ENCODE data around the gene PHLDA2. TPM values are rescaled to one million over a fixed set of nuclear protein-coding genes. Genes with fewer than 3 reads are reported as not detected.

Gene PHLDA2
- total RNA-seq, 6 donors from 2014 or later = 8.6 to 38.9 (median 21.0) TPM; not detected in 1

DNA sequence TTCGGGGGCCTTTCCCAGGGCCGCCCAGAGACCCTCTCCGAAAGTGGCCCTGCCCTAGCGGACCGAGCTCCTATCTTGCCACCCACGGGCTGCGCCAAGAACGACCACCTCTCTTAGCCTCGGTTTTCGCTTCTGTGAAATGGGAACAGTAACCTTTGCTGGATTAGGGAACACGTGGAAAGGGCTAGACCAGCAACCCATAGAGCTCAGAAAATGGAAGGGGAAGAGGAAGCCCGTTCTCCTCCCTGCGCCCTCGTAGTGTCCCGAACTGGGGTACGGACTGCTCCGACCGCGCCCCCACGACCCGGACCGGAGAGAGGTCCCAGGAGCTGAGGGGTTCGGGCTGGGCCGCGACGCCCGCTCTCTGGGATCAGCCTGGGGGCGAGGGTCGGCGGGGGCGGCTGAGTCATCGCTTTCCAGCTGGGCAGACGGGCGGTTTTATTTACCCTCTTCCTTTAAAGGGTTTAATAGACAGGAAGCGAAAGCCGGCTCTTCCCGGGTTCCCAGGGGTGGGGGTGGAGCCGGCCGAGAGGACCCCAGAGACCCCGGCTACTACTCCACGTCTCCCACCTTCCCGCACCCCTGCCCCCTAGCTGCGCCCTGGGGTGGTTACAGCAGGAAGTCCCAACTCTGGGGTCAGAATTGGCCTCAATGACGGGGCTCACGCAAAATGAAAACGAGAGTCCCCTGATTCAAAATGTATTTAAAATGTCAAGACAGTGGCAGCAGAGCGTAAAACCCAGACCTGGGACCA, 907 bp upstream of the PHLDA2 start:
- peak; percentile 55 to 91 for DNase-seq
- WGBS, 2 donors = 4 to 6% methylated on average over 27 to 46 of the region's 47 CpGs

GRCh38 chr11:2929531-2929949, 320 bp upstream of the PHLDA2 start:
- 7% methylated on average over 2 of the region's 48 CpGs; no CpG with 5 or more reads in 1 of the 2 donors for WGBS, 2 donors
- TF ChIP-seq EP300 (IDR thresholded peaks at IDR 0.05) (no peak), POLR2A (IDR thresholded peaks at IDR 0.05) (peak in 1 of 4 donors; percentile 28)
- Histone ChIP-seq H3K4me3 (peak overlapping the region; percentile 4 to 65 (median 62)), H3K36me3 (no peaks in the 10 kb centered on the region), H3K27ac (peak overlapping the region; percentile 54 to 85 (median 75)), H3K27me3 (peaks cover 0 to 13% (median 0%) of the 10 kb centered on the region in 4 donors), H3K4me1 (peaks cover 29 to 52% (median 35%) of the 10 kb centered on the region in 4 donors), H3K9me3 (no peaks in the 10 kb centered on the region)
- DNase-seq (peak; percentile 84 to 93), ATAC-seq (ENCODE audit: low FRiP score in 2 of 2) (peak; percentile 40 to 78)

More for the DNA sequence above, 907 bp upstream of the PHLDA2 start:
- Histone ChIP-seq H3K36me3 (no peaks in the 10 kb centered on the region), H3K4me3 (peak overlapping the region; percentile 4 to 65 (median 62)), H3K27ac (peak overlapping the region; percentile 54 to 85 (median 75)), H3K27me3 (peaks cover 0 to 13% (median 0%) of the 10 kb centered on the region in 4 donors), H3K4me1 (peaks cover 29 to 52% (median 35%) of the 10 kb centered on the region in 4 donors), H3K9me3 (no peaks in the 10 kb centered on the region)
- TF ChIP-seq, protein P1, sequence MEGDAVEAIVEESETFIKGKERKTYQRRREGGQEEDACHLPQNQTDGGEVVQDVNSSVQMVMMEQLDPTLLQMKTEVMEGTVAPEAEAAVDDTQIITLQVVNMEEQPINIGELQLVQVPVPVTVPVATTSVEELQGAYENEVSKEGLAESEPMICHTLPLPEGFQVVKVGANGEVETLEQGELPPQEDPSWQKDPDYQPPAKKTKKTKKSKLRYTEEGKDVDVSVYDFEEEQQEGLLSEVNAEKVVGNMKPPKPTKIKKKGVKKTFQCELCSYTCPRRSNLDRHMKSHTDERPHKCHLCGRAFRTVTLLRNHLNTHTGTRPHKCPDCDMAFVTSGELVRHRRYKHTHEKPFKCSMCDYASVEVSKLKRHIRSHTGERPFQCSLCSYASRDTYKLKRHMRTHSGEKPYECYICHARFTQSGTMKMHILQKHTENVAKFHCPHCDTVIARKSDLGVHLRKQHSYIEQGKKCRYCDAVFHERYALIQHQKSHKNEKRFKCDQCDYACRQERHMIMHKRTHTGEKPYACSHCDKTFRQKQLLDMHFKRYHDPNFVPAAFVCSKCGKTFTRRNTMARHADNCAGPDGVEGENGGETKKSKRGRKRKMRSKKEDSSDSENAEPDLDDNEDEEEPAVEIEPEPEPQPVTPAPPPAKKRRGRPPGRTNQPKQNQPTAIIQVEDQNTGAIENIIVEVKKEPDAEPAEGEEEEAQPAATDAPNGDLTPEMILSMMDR (IDR thresholded peaks at IDR 0.05) = no peak
- ATAC-seq (ENCODE audit: low FRiP score in 2 of 2) = peak; percentile 9 to 25

DNA sequence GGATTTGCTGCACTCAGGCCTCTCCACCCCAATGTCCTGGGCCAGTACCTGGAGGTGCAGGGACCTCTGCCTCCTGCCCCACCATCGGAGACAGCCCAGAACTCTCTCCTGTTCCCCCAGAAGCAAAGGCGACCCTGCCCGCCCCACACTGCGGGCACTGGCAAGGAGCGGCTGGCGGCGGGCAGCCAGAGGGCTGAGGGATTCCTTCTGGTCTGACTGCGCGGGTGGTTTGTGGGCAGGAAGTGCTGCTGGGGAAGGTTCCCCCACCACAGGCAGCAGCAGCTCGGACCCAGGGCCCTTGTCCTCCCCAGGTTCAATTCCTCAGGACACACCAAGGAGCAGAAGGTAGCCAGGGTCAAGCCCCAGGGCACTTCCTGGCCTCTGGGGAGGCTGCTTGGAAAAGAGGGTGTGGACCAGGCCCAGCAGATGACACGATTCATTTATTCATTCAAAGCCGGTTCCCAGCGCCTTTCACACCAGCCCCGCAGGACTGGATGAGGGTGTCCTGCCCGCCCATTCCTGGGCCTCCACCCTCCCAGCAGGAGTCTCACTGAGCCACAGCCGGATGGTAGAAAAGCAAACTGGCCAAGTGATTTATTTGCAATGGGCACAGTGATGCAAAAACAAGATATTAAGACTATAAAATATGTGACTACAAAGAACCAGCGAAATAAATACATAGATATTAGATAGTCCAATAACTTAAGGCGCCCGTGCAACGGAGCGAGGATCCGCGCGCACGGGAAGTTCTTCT, 1.2 kb downstream of the PHLDA2 start:
- ATAC-seq (ENCODE audit: low FRiP score in 2 of 2) = no peak
- H3K4me3 ChIP-seq = peak overlapping the region in 3 of 4 donors; percentile 62 to 65 (median 63)
- WGBS, 2 donors = 26 to 32% methylated on average over 15 to 25 of the region's 25 CpGs
- H3K27ac ChIP-seq = peak overlapping the region in 2 of 4 donors; percentile 61 to 85
- peaks cover 24 to 45% (median 30%) of the 10 kb centered on the region in 4 donors for H3K4me1 ChIP-seq
- TF ChIP-seq POLR2AphosphoS5 (IDR thresholded peaks at IDR 0.05) (no peak), POLR2A (IDR thresholded peaks at IDR 0.05) (no peak), EP300 (IDR thresholded peaks at IDR 0.05) (no peak)
- DNase-seq = peak in 1 of 2 donors; percentile 80
- peaks cover 0 to 13% (median 0%) of the 10 kb centered on the region in 4 donors for H3K27me3 ChIP-seq
- no peaks in the 10 kb centered on the region for H3K36me3 ChIP-seq
- H3K9me3 ChIP-seq = no peaks in the 10 kb centered on the region

- DNase-seq (peak in 1 of 2 donors; percentile 44), ATAC-seq (ENCODE audit: low FRiP score in 2 of 2) (no peak)
- H3K9me3 ChIP-seq = no peaks in the 10 kb centered on the region
- H3K4me1 ChIP-seq = peaks cover 22 to 37% (median 26%) of the 10 kb centered on the region in 4 donors
- peaks cover 0 to 13% (median 0%) of the 10 kb centered on the region in 4 donors for H3K27me3 ChIP-seq
- 89 to 95% methylated on average over 11 to 12 of the region's 12 CpGs for WGBS, 2 donors
- no peaks in the 10 kb centered on the region for H3K36me3 ChIP-seq
- H3K4me3 ChIP-seq = peak overlapping the region in 1 of 4 donors; percentile 63
- TF ChIP-seq, protein P1 (IDR thresholded peaks at IDR 0.05) = no peak
- TF ChIP-seq POLR2A (IDR thresholded peaks at IDR 0.05) (no peak), EP300 (IDR thresholded peaks at IDR 0.05) (no peak), POLR2AphosphoS5 (IDR thresholded peaks at IDR 0.05) (no peak)
- no peak overlapping the region for H3K27ac ChIP-seq
These were observed 2.0 kb downstream of the PHLDA2 start for GRCh38 chr11:2927121-2927800.

DNA sequence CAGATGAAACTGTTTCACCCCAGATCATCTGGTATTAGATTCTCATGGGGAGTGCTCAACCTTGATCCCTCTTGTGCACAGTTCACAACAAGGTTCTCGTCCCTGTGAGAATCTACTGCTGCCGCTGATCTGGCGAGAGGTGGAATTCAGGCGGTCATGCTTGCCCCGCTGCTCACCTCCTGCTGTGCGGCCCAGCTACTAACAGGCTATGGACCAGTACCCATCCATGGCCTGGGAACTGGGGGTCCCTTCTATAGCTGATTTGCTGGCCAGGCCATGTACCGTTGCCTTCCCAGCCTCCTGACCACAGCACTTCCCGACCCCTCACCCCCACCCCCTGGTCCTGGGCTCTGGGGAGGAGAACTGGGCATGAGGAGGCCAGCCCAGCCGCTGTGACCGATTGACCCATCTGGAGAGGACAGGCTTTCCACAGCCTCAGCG, 2.6 kb downstream of the PHLDA2 start:
- DNase-seq (peak in 1 of 2 donors; percentile 27), ATAC-seq (ENCODE audit: low FRiP score in 2 of 2) (no peak)
- 96 to 98% methylated on average over 10 to 11 of the region's 11 CpGs for WGBS, 2 donors
- Histone ChIP-seq H3K27me3 (peaks cover 0 to 13% (median 0%) of the 10 kb centered on the region in 4 donors), H3K27ac (no peak overlapping the region), H3K4me1 (peaks cover 22 to 37% (median 26%) of the 10 kb centered on the region in 4 donors), H3K9me3 (no peaks in the 10 kb centered on the region), H3K36me3 (no peaks in the 10 kb centered on the region), H3K4me3 (no peak overlapping the region)
- no peak for TF ChIP-seq POLR2AphosphoS5 (IDR thresholded peaks at IDR 0.05)
- TF ChIP-seq, protein P1 (IDR thresholded peaks at IDR 0.05) = no peak
- TF ChIP-seq POLR2A (IDR thresholded peaks at IDR 0.05) = no peak
- no peak for TF ChIP-seq EP300 (IDR thresholded peaks at IDR 0.05)

All from upper lobe of left lung (tissue), 6 donors.